ENCODE measurements around the gene ADARB2. TPM values are rescaled to one million over a fixed set of nuclear protein-coding genes. Genes with fewer than 3 reads are reported as not detected.

Gene ADARB2
- total and polyA plus RNA-seq, 10 of the 15 experiments (the other 5 are each of a cell fraction or from before 2014, with no cell fraction given), result 0.02 to 4.1 (median 0.76) TPM

- POLR2A ChIA-PET, result no interaction called here
- intact Hi-C loops (cut with micrococcal nuclease; ENCODE audit: unreplicated experiment) (no loop called here), in situ Hi-C loops (cut with MboI) (no loop called here)
- FAIRE-seq, result no peak
- Histone ChIP-seq H3K4me2 (ENCODE audit: control insufficient read depth, insufficient read depth) (no peak overlapping the region), H3K4me1 (ENCODE audit: control insufficient read depth, insufficient read depth, low read length) (no peaks in the 10 kb centered on the region), H2AFZ (ENCODE audit: control insufficient read depth, low read depth, low read length) (no peak overlapping the region), H3K9me3 (replicated peaks; ENCODE audit: control insufficient read depth, insufficient read depth, low read length) (no peaks in the 10 kb centered on the region), H3K27me3 (replicated peaks in 1 of 2; ENCODE audit: control insufficient read depth in 2 of 2, insufficient read depth in 2 of 2, low read length in 1 of 2) (no peaks in the 10 kb centered on the region), H3K4me3 (no peak overlapping the region), H3K9ac (ENCODE audit: control insufficient read depth, insufficient read depth, low read length) (no peak overlapping the region), H3K27ac (ENCODE audit: control insufficient read depth, insufficient read depth) (no peak overlapping the region), H4K20me1 (ENCODE audit: control insufficient read depth, insufficient read depth) (no peaks in the 10 kb centered on the region), H3K79me2 (ENCODE audit: control insufficient read depth, insufficient read depth, low read length) (no peaks in the 10 kb centered on the region), H3K36me3 (ENCODE audit: control insufficient read depth in 2 of 2, insufficient read depth in 2 of 2, low read length in 1 of 2) (no peaks in the 10 kb centered on the region)
- WGBS (ENCODE audit: insufficient coverage, insufficient replicate concordance, low lambda C conversion rate, missing lambda C conversion rate), result 62% methylated on average over 29 of the region's 33 CpGs
- CTCF ChIA-PET, result no interaction called here
- RAD21 ChIA-PET (ENCODE audit: unreplicated experiment), result no interaction called here
- SMC1A ChIA-PET (ENCODE audit: uncharacterized antibody, unreplicated experiment), result no interaction called here
- DNase-seq (ENCODE audit: low read depth, low spot score), result no peak
- no peak for ATAC-seq
- no TSS peak for BruUV-seq (replicated peaks)
- TF ChIP-seq, protein P1, sequence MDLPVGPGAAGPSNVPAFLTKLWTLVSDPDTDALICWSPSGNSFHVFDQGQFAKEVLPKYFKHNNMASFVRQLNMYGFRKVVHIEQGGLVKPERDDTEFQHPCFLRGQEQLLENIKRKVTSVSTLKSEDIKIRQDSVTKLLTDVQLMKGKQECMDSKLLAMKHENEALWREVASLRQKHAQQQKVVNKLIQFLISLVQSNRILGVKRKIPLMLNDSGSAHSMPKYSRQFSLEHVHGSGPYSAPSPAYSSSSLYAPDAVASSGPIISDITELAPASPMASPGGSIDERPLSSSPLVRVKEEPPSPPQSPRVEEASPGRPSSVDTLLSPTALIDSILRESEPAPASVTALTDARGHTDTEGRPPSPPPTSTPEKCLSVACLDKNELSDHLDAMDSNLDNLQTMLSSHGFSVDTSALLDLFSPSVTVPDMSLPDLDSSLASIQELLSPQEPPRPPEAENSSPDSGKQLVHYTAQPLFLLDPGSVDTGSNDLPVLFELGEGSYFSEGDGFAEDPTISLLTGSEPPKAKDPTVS (IDR thresholded peaks at IDR 0.05; ENCODE audit: low read depth, low read length), result no peak
- TF ChIP-seq, protein P2, sequence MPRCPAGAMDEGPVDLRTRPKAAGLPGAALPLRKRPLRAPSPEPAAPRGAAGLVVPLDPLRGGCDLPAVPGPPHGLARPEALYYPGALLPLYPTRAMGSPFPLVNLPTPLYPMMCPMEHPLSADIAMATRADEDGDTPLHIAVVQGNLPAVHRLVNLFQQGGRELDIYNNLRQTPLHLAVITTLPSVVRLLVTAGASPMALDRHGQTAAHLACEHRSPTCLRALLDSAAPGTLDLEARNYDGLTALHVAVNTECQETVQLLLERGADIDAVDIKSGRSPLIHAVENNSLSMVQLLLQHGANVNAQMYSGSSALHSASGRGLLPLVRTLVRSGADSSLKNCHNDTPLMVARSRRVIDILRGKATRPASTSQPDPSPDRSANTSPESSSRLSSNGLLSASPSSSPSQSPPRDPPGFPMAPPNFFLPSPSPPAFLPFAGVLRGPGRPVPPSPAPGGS (IDR thresholded peaks at IDR 0.05; ENCODE audit: borderline replicate concordance, insufficient read depth, low read depth, low read length, poor library complexity, severe bottlenecking), result no peak
- TF ChIP-seq TBL1XR1 (IDR thresholded peaks at IDR 0.05; ENCODE audit: low read depth, low read length) (no peak), CBFB (IDR thresholded peaks at IDR 0.05; ENCODE audit: low read depth) (no peak), RELB (IDR thresholded peaks at IDR 0.05; ENCODE audit: low read depth) (no peak), STAT3 (IDR thresholded peaks at IDR 0.05; ENCODE audit: low read depth, low read length) (no peak), CEBPZ (IDR thresholded peaks at IDR 0.05; ENCODE audit: low read depth, low read length) (no peak), IRF5 (IDR thresholded peaks at IDR 0.05; ENCODE audit: borderline replicate concordance) (no peak), ELK1 (IDR thresholded peaks at IDR 0.05; ENCODE audit: low read depth, low read length) (no peak), PAX8 (IDR thresholded peaks at IDR 0.05) (no peak), POU2F2 (IDR thresholded peaks at IDR 0.05; ENCODE audit: borderline replicate concordance, low read depth, low read length) (no peak), HCFC1 (IDR thresholded peaks at IDR 0.05; ENCODE audit: low read length) (no peak), ZNF217 (IDR thresholded peaks at IDR 0.05) (no peak)
Measured at GRCh38 chr10:1395481-1396296, 341.6 kb downstream of the ADARB2 start.

Data from GM12878 (cell line).